Activated naive CD8-positive, alpha-beta T cell treated with anti-CD3 and anti-CD28 coated beads, Interleukin-2, amount 50 U/mL, for 24 hours (primary cell): ENCODE results near the gene TECTA.
A peak's percentile ranks its signal among the peaks of the same experiment; 100 is the strongest.

Source experiments
- ATAC-seq: fragments of 150-1000 bp; cut with Tn5 transposase; one replicate; pipeline ENCODE4 v1.10.0; 2021
- DNase-seq: peaks from one replicate; pipeline ENCODE4 v3.0.0; 2021
- H3K27ac Mint-ChIP-seq: one replicate; pipeline ENCODE4 v1.8.0; 2021; ENCODE audit warnings: mild to moderate bottlenecking, mixed read lengths
- H3K27me3 Mint-ChIP-seq: one replicate; pipeline ENCODE4 v1.8.0; 2021; ENCODE audit warnings: mixed read lengths
- H3K36me3 Mint-ChIP-seq: one replicate; pipeline ENCODE4 v1.8.0; 2021; ENCODE audit warnings: low read depth, mixed read lengths
- H3K4me1 Mint-ChIP-seq: one replicate; pipeline ENCODE4 v1.8.0; 2021; ENCODE audit warnings: mixed read lengths
- H3K4me3 Mint-ChIP-seq: one replicate; pipeline ENCODE4 v1.8.0; 2021; ENCODE audit warnings: mild to moderate bottlenecking, moderate library complexity, mixed read lengths
- H3K9me3 Mint-ChIP-seq: one replicate; pipeline ENCODE4 v1.8.0; 2021; ENCODE audit warnings: mixed read lengths

TECTA gene

GRCh38 chr11:121100943-121101342, at the start of gene TECTA:
Gene TECTA, plus strand, starts transcription at chr11:121101243. Its CDS starts 1,423 bp downstream, at chr11:121102666.
- Mint-ChIP-seq H3K4me3 (no peak within 1 kb of the TSS), H3K9me3 (no peaks in the 10 kb centered on the region), H3K4me1 (no peaks in the 10 kb centered on the region), H3K36me3 (no peaks in the 10 kb centered on the region), H3K27me3 (no peaks in the 10 kb centered on the region), H3K27ac (no peak within 1 kb of the TSS)
- ATAC-seq, result no peak
- no peak for DNase-seq

GRCh38 chr11:121053244-121053643, 47.8 kb upstream of the TECTA start:
- H3K27me3 Mint-ChIP-seq, result no peaks in the 10 kb centered on the region
- ATAC-seq, result no peak
- no peaks in the 10 kb centered on the region for H3K9me3 Mint-ChIP-seq
- H3K4me1 Mint-ChIP-seq, result peaks cover 2% of the 10 kb centered on the region
- peaks cover 20% of the 10 kb centered on the region for H3K36me3 Mint-ChIP-seq
- DNase-seq, result no peak
- H3K4me3 Mint-ChIP-seq, result no peak overlapping the region
- H3K27ac Mint-ChIP-seq, result no peak overlapping the region

- no peaks in the 10 kb centered on the region for H3K27me3 Mint-ChIP-seq
- DNase-seq, result no peak
- H3K27ac Mint-ChIP-seq, result no peak overlapping the region
- peaks cover 25% of the 10 kb centered on the region for H3K36me3 Mint-ChIP-seq
- ATAC-seq, result no peak
- H3K4me1 Mint-ChIP-seq, result peaks cover 2% of the 10 kb centered on the region
- H3K4me3 Mint-ChIP-seq, result no peak overlapping the region
- H3K9me3 Mint-ChIP-seq, result no peaks in the 10 kb centered on the region
These were observed 46.8 kb upstream of the TECTA start for GRCh38 chr11:121054266-121054665.

GRCh38 chr11:121055076-121055475, 46.0 kb upstream of the TECTA start:
- Mint-ChIP-seq H3K4me3 (no peak overlapping the region), H3K27ac (no peak overlapping the region), H3K36me3 (peaks cover 27% of the 10 kb centered on the region), H3K9me3 (no peaks in the 10 kb centered on the region), H3K27me3 (no peaks in the 10 kb centered on the region), H3K4me1 (peaks cover 7% of the 10 kb centered on the region)
- no peak for ATAC-seq
- DNase-seq, result no peak

- ATAC-seq (no peak), DNase-seq (no peak)
- Mint-ChIP-seq H3K9me3 (no peaks in the 10 kb centered on the region), H3K36me3 (peaks cover 23% of the 10 kb centered on the region), H3K4me1 (peaks cover 7% of the 10 kb centered on the region), H3K4me3 (no peak overlapping the region), H3K27ac (no peak overlapping the region), H3K27me3 (no peaks in the 10 kb centered on the region)
These were observed 43.1 kb upstream of the TECTA start for GRCh38 chr11:121057922-121058321.

- H3K27me3 Mint-ChIP-seq, result no peaks in the 10 kb centered on the region
- no peak overlapping the region for H3K4me3 Mint-ChIP-seq
- H3K4me1 Mint-ChIP-seq, result peaks cover 7% of the 10 kb centered on the region
- H3K36me3 Mint-ChIP-seq, result peaks cover 15% of the 10 kb centered on the region
- H3K9me3 Mint-ChIP-seq, result no peaks in the 10 kb centered on the region
- ATAC-seq (no peak), DNase-seq (no peak)
- no peak overlapping the region for H3K27ac Mint-ChIP-seq
These were observed 42.1 kb upstream of the TECTA start for GRCh38 chr11:121058941-121059340.

GRCh38 chr11:121059605-121060004, 41.4 kb upstream of the TECTA start:
- DNase-seq (no peak), ATAC-seq (peak; percentile 43)
- no peak overlapping the region for H3K27ac Mint-ChIP-seq
- no peaks in the 10 kb centered on the region for H3K9me3 Mint-ChIP-seq
- peaks cover 15% of the 10 kb centered on the region for H3K36me3 Mint-ChIP-seq
- H3K4me3 Mint-ChIP-seq, result no peak overlapping the region
- H3K27me3 Mint-ChIP-seq, result no peaks in the 10 kb centered on the region
- H3K4me1 Mint-ChIP-seq, result peaks cover 7% of the 10 kb centered on the region

GRCh38 chr11:121063728-121064127, 37.3 kb upstream of the TECTA start:
- no peak for ATAC-seq
- Mint-ChIP-seq H3K4me3 (no peak overlapping the region), H3K27me3 (no peaks in the 10 kb centered on the region), H3K36me3 (peaks cover 25% of the 10 kb centered on the region), H3K27ac (no peak overlapping the region), H3K4me1 (peaks cover 5% of the 10 kb centered on the region), H3K9me3 (no peaks in the 10 kb centered on the region)
- DNase-seq, result no peak

- DNase-seq (no peak), ATAC-seq (no peak)
- H3K4me3 Mint-ChIP-seq, result no peak overlapping the region
- H3K4me1 Mint-ChIP-seq, result no peaks in the 10 kb centered on the region
- no peak overlapping the region for H3K27ac Mint-ChIP-seq
- peaks cover 27% of the 10 kb centered on the region for H3K36me3 Mint-ChIP-seq
- peaks cover 5% of the 10 kb centered on the region for H3K9me3 Mint-ChIP-seq
- H3K27me3 Mint-ChIP-seq, result no peaks in the 10 kb centered on the region
These were observed 34.4 kb upstream of the TECTA start for GRCh38 chr11:121066623-121067022.

- H3K27ac Mint-ChIP-seq, result no peak overlapping the region
- H3K27me3 Mint-ChIP-seq, result no peaks in the 10 kb centered on the region
- peaks cover 27% of the 10 kb centered on the region for H3K36me3 Mint-ChIP-seq
- ATAC-seq (no peak), DNase-seq (no peak)
- H3K4me3 Mint-ChIP-seq, result no peak overlapping the region
- H3K4me1 Mint-ChIP-seq, result no peaks in the 10 kb centered on the region
- H3K9me3 Mint-ChIP-seq, result peaks cover 5% of the 10 kb centered on the region
These were observed 34.0 kb upstream of the TECTA start for GRCh38 chr11:121067026-121067425.

- Mint-ChIP-seq H3K27me3 (no peaks in the 10 kb centered on the region), H3K9me3 (peaks cover 5% of the 10 kb centered on the region), H3K36me3 (peaks cover 27% of the 10 kb centered on the region), H3K4me1 (no peaks in the 10 kb centered on the region), H3K4me3 (no peak overlapping the region), H3K27ac (no peak overlapping the region)
- ATAC-seq (no peak), DNase-seq (no peak)
These were observed 33.6 kb upstream of the TECTA start for GRCh38 chr11:121067453-121067852.

GRCh38 chr11:121067962-121068647, 32.9 kb upstream of the TECTA start:
- peaks cover 5% of the 10 kb centered on the region for H3K9me3 Mint-ChIP-seq
- no peaks in the 10 kb centered on the region for H3K4me1 Mint-ChIP-seq
- H3K4me3 Mint-ChIP-seq, result no peak overlapping the region
- no peaks in the 10 kb centered on the region for H3K27me3 Mint-ChIP-seq
- peaks cover 27% of the 10 kb centered on the region for H3K36me3 Mint-ChIP-seq
- DNase-seq, result no peak
- H3K27ac Mint-ChIP-seq, result no peak overlapping the region
- no peak for ATAC-seq

- Mint-ChIP-seq H3K4me3 (no peak overlapping the region), H3K27ac (no peak overlapping the region), H3K9me3 (peaks cover 5% of the 10 kb centered on the region), H3K36me3 (peaks cover 27% of the 10 kb centered on the region), H3K4me1 (no peaks in the 10 kb centered on the region), H3K27me3 (no peaks in the 10 kb centered on the region)
- no peak for DNase-seq
- no peak for ATAC-seq
These were observed 32.3 kb upstream of the TECTA start for GRCh38 chr11:121068787-121069186.

- no peak overlapping the region for H3K27ac Mint-ChIP-seq
- no peaks in the 10 kb centered on the region for H3K4me1 Mint-ChIP-seq
- no peak for DNase-seq
- H3K9me3 Mint-ChIP-seq, result peaks cover 5% of the 10 kb centered on the region
- ATAC-seq, result no peak
- H3K27me3 Mint-ChIP-seq, result no peaks in the 10 kb centered on the region
- H3K36me3 Mint-ChIP-seq, result peaks cover 24% of the 10 kb centered on the region
- no peak overlapping the region for H3K4me3 Mint-ChIP-seq
These were observed 29.8 kb upstream of the TECTA start for GRCh38 chr11:121070951-121071845.

- no peaks in the 10 kb centered on the region for H3K27me3 Mint-ChIP-seq
- ATAC-seq (no peak), DNase-seq (no peak)
- H3K4me1 Mint-ChIP-seq, result no peaks in the 10 kb centered on the region
- H3K9me3 Mint-ChIP-seq, result peaks cover 5% of the 10 kb centered on the region
- H3K36me3 Mint-ChIP-seq, result peaks cover 22% of the 10 kb centered on the region
- no peak overlapping the region for H3K4me3 Mint-ChIP-seq
- H3K27ac Mint-ChIP-seq, result no peak overlapping the region
These were observed 29.1 kb upstream of the TECTA start for GRCh38 chr11:121071846-121072450.
